Measurements from ENCODE around the gene HEMK1. TPM values are rescaled to one million over a fixed set of nuclear protein-coding genes. Genes with fewer than 3 reads are reported as not detected.

The HEMK1 gene
- total and polyA plus RNA-seq, 2 experiments from 2014 or later, result 23.3 to 37.4 TPM

- H3K4me3 ChIP-seq, result no peak overlapping the region
- no peak for DNase-seq (ENCODE audit: low read depth in 1 of 2, low spot score in 1 of 2)
- no peak for TF ChIP-seq CTCF (IDR thresholded peaks at IDR 0.05; ENCODE audit: low read depth, low read length)
These were observed 76.1 kb downstream of the HEMK1 start for GRCh38 chr3:50645378-50645777.

More at GRCh38 chr3:50645378-50645777, 76.1 kb downstream of the HEMK1 start:
- no peaks in the 10 kb centered on the region for H3K9me3 ChIP-seq (ENCODE audit: low read depth)
- H3K36me3 ChIP-seq, result peaks cover 4% of the 10 kb centered on the region
- H3K27me3 ChIP-seq, result no peaks in the 10 kb centered on the region
- H3K4me1 ChIP-seq (ENCODE audit: low read depth), result peaks cover 38% of the 10 kb centered on the region
- peak overlapping the region; percentile 79 for H3K27ac ChIP-seq

Other genes starting within 250 kb of the HEMK1 start
- gene HYAL2, start 246.8 kb upstream of the HEMK1 start, total RNA-seq, result 116 and 124 TPM in 2 replicates
- gene HYAL2, start 246.8 kb upstream of the HEMK1 start, polyA plus RNA-seq, result 88.3 and 106 TPM in 2 replicates
- 84.1 and 87.0 TPM in 2 replicates for gene TUSC2, start 241.3 kb upstream of the HEMK1 start, total RNA-seq
- gene TUSC2, start 241.3 kb upstream of the HEMK1 start, polyA plus RNA-seq, result 66.4 and 76.6 TPM in 2 replicates
- 13.0 and 23.1 TPM in 2 replicates for gene RASSF1, start 228.7 kb upstream of the HEMK1 start, total RNA-seq
- gene RASSF1, start 228.7 kb upstream of the HEMK1 start, polyA plus RNA-seq, result 23.8 and 33.5 TPM in 2 replicates
- 0.56 and 2.8 TPM in 2 replicates for gene ZMYND10, start 223.8 kb upstream of the HEMK1 start, total RNA-seq
- 1.3 and 1.8 TPM in 2 replicates for gene ZMYND10, start 223.8 kb upstream of the HEMK1 start, polyA plus RNA-seq
- gene NPRL2, start 218.7 kb upstream of the HEMK1 start, total RNA-seq, result 33.2 and 34.6 TPM in 2 replicates
- gene NPRL2, start 218.7 kb upstream of the HEMK1 start, polyA plus RNA-seq, result 51.9 and 64.4 TPM in 2 replicates
- gene CYB561D2, start 218.7 kb upstream of the HEMK1 start, total RNA-seq, result 10.7 and 26.4 TPM in 2 replicates
- 15.7 and 23.8 TPM in 2 replicates for gene CYB561D2, start 218.7 kb upstream of the HEMK1 start, polyA plus RNA-seq
- gene TMEM115, start 210.0 kb upstream of the HEMK1 start, total RNA-seq, result 67.0 and 67.9 TPM in 2 replicates
- 48.2 and 57.9 TPM in 2 replicates for gene TMEM115, start 210.0 kb upstream of the HEMK1 start, polyA plus RNA-seq
- gene CACNA2D2, start 65.9 kb upstream of the HEMK1 start, total RNA-seq, result 6.8 and 8.7 TPM in 2 replicates
- gene CACNA2D2, start 65.9 kb upstream of the HEMK1 start, polyA plus RNA-seq, result 5.4 TPM in 2 replicates
- gene C3orf18, start 1.8 kb upstream of the HEMK1 start, total RNA-seq, result 34.1 and 39.4 TPM in 2 replicates
- 33.6 and 37.0 TPM in 2 replicates for gene C3orf18, start 1.8 kb upstream of the HEMK1 start, polyA plus RNA-seq
- 6.9 and 8.2 TPM in 2 replicates for gene CISH, start 42.3 kb downstream of the HEMK1 start, total RNA-seq
- 6.4 and 11.7 TPM in 2 replicates for gene CISH, start 42.3 kb downstream of the HEMK1 start, polyA plus RNA-seq
- gene MAPKAPK3, start 47.6 kb downstream of the HEMK1 start, total RNA-seq, result 88.2 and 94.7 TPM in 2 replicates
- gene MAPKAPK3, start 47.6 kb downstream of the HEMK1 start, polyA plus RNA-seq, result 77.3 and 94.2 TPM in 2 replicates
- 0.42 and 1.3 TPM in 2 replicates for gene DOCK3, start 105.4 kb downstream of the HEMK1 start, total RNA-seq
- 0.56 and 0.94 TPM in 2 replicates for gene DOCK3, start 105.4 kb downstream of the HEMK1 start, polyA plus RNA-seq